HepG2 (cell line): Measurements from ENCODE around the gene ORM1. TPM values are rescaled to one million over a fixed set of nuclear protein-coding genes. Genes with fewer than 3 reads are reported as not detected.
"Not testable (repeated sequence)": the region's sequence is repeated elsewhere in the genome, so short reads cannot be mapped to it uniquely, and the experiment has no call there.

Source experiments
- HOXA3 ChIP-seq: sonication (generic); formaldehyde crosslinking; IDR thresholded peaks from 2 replicates; pipeline ENCODE4 v1.5.0; 2020; ENCODE audit warnings: missing genetic modification reagents
- HOXD1 ChIP-seq: sonication (generic); formaldehyde crosslinking; IDR thresholded peaks from 2 replicates; pipeline ENCODE4 v1.5.0; 2020; ENCODE audit warnings: missing genetic modification reagents
- IRF2 ChIP-seq: IDR thresholded peaks from 2 replicates; pipeline ENCODE4 v1.6.1; 2018; ENCODE audit warnings: missing genetic modification reagents, missing compliant biosample characterization
- KDM1A ChIP-seq: IDR thresholded peaks from 2 replicates; pipeline ENCODE4 v1.6.1; 2016; ENCODE audit warnings: missing compliant biosample characterization
- KDM6A ChIP-seq: IDR thresholded peaks from 2 replicates; pipeline ENCODE4 v1.6.1; 2016; ENCODE audit warnings: low read depth
- MYC ChIP-seq: sonication (generic); formaldehyde crosslinking; IDR thresholded peaks from 2 replicates; pipeline ENCODE4 v1.9.0; 2021; ENCODE audit warnings: missing genetic modification reagents, borderline replicate concordance
- NCOA2 ChIP-seq: sonication (generic); formaldehyde crosslinking; IDR thresholded peaks from 2 replicates; pipeline ENCODE4 v1.8.0; 2022; ENCODE audit warnings: inconsistent platforms
- RAD21 ChIP-seq: fragments of 450-650 bp; formaldehyde crosslinking; IDR thresholded peaks from 2 replicates; pipeline ENCODE4 v1.5.0; 2020; ENCODE audit warnings: mild to moderate bottlenecking
- RXRA ChIP-seq: sonication (generic); formaldehyde crosslinking; IDR thresholded peaks from 2 replicates; pipeline ENCODE4 v1.5.1; 2020; ENCODE audit warnings: missing genetic modification reagents
- SOX6 ChIP-seq, 2 experiments: fragments of 450-650 bp in 1 of 2; sonication (generic) in 1 of 2; formaldehyde crosslinking in 1 of 2; IDR thresholded peaks; 2 replicates each; pipeline versions ENCODE4 v1.4.0 to v1.6.1; 2017 to 2020; ENCODE audit warnings: antibody characterized with exemption in 1 of 2, mild to moderate bottlenecking in 1 of 2, missing genetic modification reagents in 1 of 2
- TAF1 ChIP-seq: sonication (generic); formaldehyde crosslinking; IDR thresholded peaks from 2 replicates; pipeline ENCODE4 v1.4.0; 2020; ENCODE audit warnings: missing genetic modification reagents
- TEAD3 ChIP-seq: optimal IDR thresholded peaks from 2 replicates; pipeline ENCODE3; 2016; ENCODE audit warnings: borderline replicate concordance
- TGIF2 ChIP-seq: IDR thresholded peaks from 2 replicates; pipeline ENCODE4 v1.6.1; 2016; ENCODE audit warnings: control low read depth, missing compliant biosample characterization
- YEATS4 ChIP-seq: sonication (generic); formaldehyde crosslinking; IDR thresholded peaks from 2 replicates; pipeline ENCODE4 v1.4.0; 2020; ENCODE audit warnings: missing genetic modification reagents, borderline replicate concordance
- ZBTB38 ChIP-seq: sonication (generic); formaldehyde crosslinking; IDR thresholded peaks from 2 replicates; pipeline ENCODE4 v1.5.1; 2020; ENCODE audit warnings: mild to moderate bottlenecking, missing genetic modification reagents
- ZMYM2 ChIP-seq: sonication (generic); formaldehyde crosslinking; IDR thresholded peaks from 2 replicates; pipeline ENCODE4 v1.8.0; 2022; ENCODE audit warnings: mild to moderate bottlenecking, missing genetic modification reagents
- ZNF205 ChIP-seq: IDR thresholded peaks from 2 replicates; pipeline ENCODE4 v1.6.1; 2018; ENCODE audit warnings: missing biosample characterization, missing genetic modification reagents
- ZNF264 ChIP-seq: sonication (generic); formaldehyde crosslinking; IDR thresholded peaks from 2 replicates; pipeline ENCODE4 v1.4.0; 2020; ENCODE audit warnings: missing genetic modification reagents
- ZNF83 ChIP-seq: sonication (generic); formaldehyde crosslinking; IDR thresholded peaks from 2 replicates; pipeline ENCODE4 v1.4.0; 2020; ENCODE audit warnings: missing genetic modification reagents, mild to moderate bottlenecking, borderline replicate concordance
- ZSCAN9 ChIP-seq: IDR thresholded peaks from 2 replicates; pipeline ENCODE4 v1.6.1; 2016; ENCODE audit warnings: borderline replicate concordance
- polyA plus RNA-seq, 8 experiments: library from polyadenylated mRNA; depleted of rRNA in 3 of 8; stranded (reverse) in 7 of 8; unstranded in 1 of 8; fragments of >200 nt; fragmentation: Illumina TruSeq in 4 of 8; extraction: Trizol in 4 of 8; gene quantifications; 2 replicates each; pipeline versions ENCODE4 v1.2.1 to v1.2.3, GENCODE V29; 2011 to 2016; ENCODE audit warnings: low read depth in 4 of 8, missing spikeins in 1 of 8, mixed read lengths in 1 of 8; ENCODE audit not compliant: insufficient read depth in 1 of 8
- total RNA-seq, 5 experiments: library from RNA; depleted of rRNA; stranded (reverse); fragments of >200 nt; fragmentation: Illumina TruSeq; extraction: Trizol; gene quantifications; 2 replicates each; pipeline ENCODE4 v1.2.3, GENCODE V29; 2016; ENCODE audit warnings: low read depth in 1 of 5
- TF ChIP-seq, protein P1 (sequence below): sonication (generic); formaldehyde crosslinking; IDR thresholded peaks from 2 replicates; pipeline ENCODE4 v1.4.0; 2020; ENCODE audit warnings: missing genetic modification reagents, borderline replicate concordance
- TF ChIP-seq, protein P2 (sequence below): fragments of 450-650 bp; IDR thresholded peaks from 2 replicates; pipeline ENCODE4 v1.6.1; 2016
- TF ChIP-seq, protein P3 (sequence below): IDR thresholded peaks from 2 replicates; pipeline ENCODE4 v1.6.1; 2012; ENCODE audit warnings: inconsistent platforms
- TF ChIP-seq, protein P4 (sequence below): sonication (generic); formaldehyde crosslinking; IDR thresholded peaks from 2 replicates; pipeline ENCODE4 v1.5.0; 2020; ENCODE audit warnings: missing genetic modification reagents
- TF ChIP-seq, protein P5 (sequence below): sonication (generic); IDR thresholded peaks from 2 replicates; pipeline ENCODE4 v1.6.1; 2016; ENCODE audit warnings: low read depth, borderline replicate concordance

ORM1 gene
- total and polyA plus RNA-seq, 2 of the 13 experiments (the other 11 are each of a cell fraction or from before 2014, with no cell fraction given): 699 to 1,180 TPM

DNA sequence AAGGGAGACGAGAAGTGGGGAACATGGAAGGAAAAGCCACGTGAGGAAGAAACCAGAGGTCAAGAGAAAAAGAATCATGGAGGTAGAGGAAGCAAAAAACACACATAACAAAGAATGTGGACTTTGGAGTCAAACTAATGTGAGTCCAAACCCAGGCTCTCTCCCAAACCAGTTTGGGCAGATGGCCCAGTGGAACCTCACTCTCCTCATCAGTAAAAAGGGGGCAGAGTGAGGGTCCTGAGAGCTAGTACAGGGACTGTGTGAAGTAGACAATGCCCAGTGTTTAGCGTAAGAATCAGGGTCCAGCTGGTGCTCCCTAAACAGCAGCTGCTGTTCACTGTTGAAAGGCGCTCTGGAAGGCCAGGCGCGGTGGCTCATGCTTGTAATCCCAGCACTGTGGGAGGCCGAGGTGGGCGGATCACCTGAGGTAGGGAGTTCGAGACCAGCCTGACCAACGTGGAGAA, 5.5 kb downstream of the ORM1 start (continued):
- TF ChIP-seq, protein P1, sequence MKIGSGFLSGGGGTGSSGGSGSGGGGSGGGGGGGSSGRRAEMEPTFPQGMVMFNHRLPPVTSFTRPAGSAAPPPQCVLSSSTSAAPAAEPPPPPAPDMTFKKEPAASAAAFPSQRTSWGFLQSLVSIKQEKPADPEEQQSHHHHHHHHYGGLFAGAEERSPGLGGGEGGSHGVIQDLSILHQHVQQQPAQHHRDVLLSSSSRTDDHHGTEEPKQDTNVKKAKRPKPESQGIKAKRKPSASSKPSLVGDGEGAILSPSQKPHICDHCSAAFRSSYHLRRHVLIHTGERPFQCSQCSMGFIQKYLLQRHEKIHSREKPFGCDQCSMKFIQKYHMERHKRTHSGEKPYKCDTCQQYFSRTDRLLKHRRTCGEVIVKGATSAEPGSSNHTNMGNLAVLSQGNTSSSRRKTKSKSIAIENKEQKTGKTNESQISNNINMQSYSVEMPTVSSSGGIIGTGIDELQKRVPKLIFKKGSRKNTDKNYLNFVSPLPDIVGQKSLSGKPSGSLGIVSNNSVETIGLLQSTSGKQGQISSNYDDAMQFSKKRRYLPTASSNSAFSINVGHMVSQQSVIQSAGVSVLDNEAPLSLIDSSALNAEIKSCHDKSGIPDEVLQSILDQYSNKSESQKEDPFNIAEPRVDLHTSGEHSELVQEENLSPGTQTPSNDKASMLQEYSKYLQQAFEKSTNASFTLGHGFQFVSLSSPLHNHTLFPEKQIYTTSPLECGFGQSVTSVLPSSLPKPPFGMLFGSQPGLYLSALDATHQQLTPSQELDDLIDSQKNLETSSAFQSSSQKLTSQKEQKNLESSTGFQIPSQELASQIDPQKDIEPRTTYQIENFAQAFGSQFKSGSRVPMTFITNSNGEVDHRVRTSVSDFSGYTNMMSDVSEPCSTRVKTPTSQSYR: 0 out of 2 replicates have a peak, but pooled peaks have one; percentile 15
- TF ChIP-seq RXRA (CRISPR knock-in tag) (peak; percentile 18; the same call in 1 of the 2 replicates), MYC (CRISPR knock-in tag) (0 out of 2 replicates have a peak, but pooled peaks have one; percentile 24), ZNF205 (0 out of 2 replicates have a peak, but pooled peaks have one; percentile 52), YEATS4 (CRISPR knock-in tag) (peak; percentile 47), TEAD3 (CRISPR knock-in tag) (peak; percentile 63), NCOA2 (CRISPR knock-in tag) (peak; percentile 49; the same call in 1 of the 2 replicates), TGIF2 (CRISPR knock-in tag) (0 out of 2 replicates have a peak, but pooled peaks have one; percentile 15), SOX6 (CRISPR knock-in tag; IDR thresholded peaks at IDR 0.05) (peak; percentile 27; the same call in 1 of the 2 replicates), KDM1A (CRISPR knock-in tag) (0 out of 2 replicates have a peak, but pooled peaks have one; percentile 8), ZMYM2 (CRISPR knock-in tag) (peak; percentile 90), HOXA3 (CRISPR knock-in tag) (peak; percentile 54; the same call in 1 of the 2 replicates), ZNF264 (CRISPR knock-in tag) (0 out of 2 replicates have a peak, but pooled peaks have one; percentile 34), KDM6A (CRISPR knock-in tag) (peak; percentile 23; the same call in 1 of the 2 replicates), TAF1 (CRISPR knock-in tag) (0 out of 2 replicates have a peak, but pooled peaks have one; percentile 22), RAD21 (CRISPR knock-in tag) (peak; percentile 43; the same call in 1 of the 2 replicates), ZSCAN9 (CRISPR knock-in tag) (0 out of 2 replicates have a peak, but pooled peaks have one; percentile 57), ZBTB38 (peak; percentile 98), ZNF83 (0 out of 2 replicates have a peak, but pooled peaks have one; percentile 42), HOXD1 (CRISPR knock-in tag) (0 out of 2 replicates have a peak, but pooled peaks have one; percentile 23), IRF2 (CRISPR knock-in tag) (peak; percentile 51; the same call in 1 of the 2 replicates)
- TF ChIP-seq, protein P2, sequence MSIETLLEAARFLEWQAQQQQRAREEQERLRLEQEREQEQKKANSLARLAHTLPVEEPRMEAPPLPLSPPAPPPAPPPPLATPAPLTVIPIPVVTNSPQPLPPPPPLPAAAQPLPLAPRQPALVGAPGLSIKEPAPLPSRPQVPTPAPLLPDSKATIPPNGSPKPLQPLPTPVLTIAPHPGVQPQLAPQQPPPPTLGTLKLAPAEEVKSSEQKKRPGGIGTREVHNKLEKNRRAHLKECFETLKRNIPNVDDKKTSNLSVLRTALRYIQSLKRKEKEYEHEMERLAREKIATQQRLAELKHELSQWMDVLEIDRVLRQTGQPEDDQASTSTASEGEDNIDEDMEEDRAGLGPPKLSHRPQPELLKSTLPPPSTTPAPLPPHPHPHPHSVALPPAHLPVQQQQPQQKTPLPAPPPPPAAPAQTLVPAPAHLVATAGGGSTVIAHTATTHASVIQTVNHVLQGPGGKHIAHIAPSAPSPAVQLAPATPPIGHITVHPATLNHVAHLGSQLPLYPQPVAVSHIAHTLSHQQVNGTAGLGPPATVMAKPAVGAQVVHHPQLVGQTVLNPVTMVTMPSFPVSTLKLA: peak; percentile 13; the same call in 1 of the 2 replicates
- TF ChIP-seq, protein P3, sequence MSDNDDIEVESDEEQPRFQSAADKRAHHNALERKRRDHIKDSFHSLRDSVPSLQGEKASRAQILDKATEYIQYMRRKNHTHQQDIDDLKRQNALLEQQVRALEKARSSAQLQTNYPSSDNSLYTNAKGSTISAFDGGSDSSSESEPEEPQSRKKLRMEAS: peak; percentile 47; the same call in 1 of the 2 replicates
- not testable (repeated sequence) for TF ChIP-seq SOX6 (IDR thresholded peaks at IDR 0.05)
- TF ChIP-seq, protein P4, sequence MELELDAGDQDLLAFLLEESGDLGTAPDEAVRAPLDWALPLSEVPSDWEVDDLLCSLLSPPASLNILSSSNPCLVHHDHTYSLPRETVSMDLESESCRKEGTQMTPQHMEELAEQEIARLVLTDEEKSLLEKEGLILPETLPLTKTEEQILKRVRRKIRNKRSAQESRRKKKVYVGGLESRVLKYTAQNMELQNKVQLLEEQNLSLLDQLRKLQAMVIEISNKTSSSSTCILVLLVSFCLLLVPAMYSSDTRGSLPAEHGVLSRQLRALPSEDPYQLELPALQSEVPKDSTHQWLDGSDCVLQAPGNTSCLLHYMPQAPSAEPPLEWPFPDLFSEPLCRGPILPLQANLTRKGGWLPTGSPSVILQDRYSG (CRISPR knock-in tag): 0 out of 2 replicates have a peak, but pooled peaks have one; percentile 39
- TF ChIP-seq, protein P5, sequence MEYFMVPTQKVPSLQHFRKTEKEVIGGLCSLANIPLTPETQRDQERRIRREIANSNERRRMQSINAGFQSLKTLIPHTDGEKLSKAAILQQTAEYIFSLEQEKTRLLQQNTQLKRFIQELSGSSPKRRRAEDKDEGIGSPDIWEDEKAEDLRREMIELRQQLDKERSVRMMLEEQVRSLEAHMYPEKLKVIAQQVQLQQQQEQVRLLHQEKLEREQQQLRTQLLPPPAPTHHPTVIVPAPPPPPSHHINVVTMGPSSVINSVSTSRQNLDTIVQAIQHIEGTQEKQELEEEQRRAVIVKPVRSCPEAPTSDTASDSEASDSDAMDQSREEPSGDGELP: peak; percentile 31; the same call in 1 of the 2 replicates
